HL-60 (cell line): ENCODE measurements around the gene TRPM4.
A peak's percentile ranks its signal among the peaks of the same experiment; 100 is the strongest.
"Not testable (repeated sequence)": the region's sequence is repeated elsewhere in the genome, so short reads cannot be mapped to it uniquely, and the experiment has no call there.

Experiments
- DNase-seq, 2 experiments: peaks; one replicate each; pipeline ENCODE4 v3.0.0-alpha.2; 2010 to 2020; ENCODE audit warnings: low read depth in 1 of 2, low spot score in 1 of 2
- H3K27ac ChIP-seq: fragments of 250-450 bp; sonication (Bioruptor Pico); replicated peaks from 2 replicates; pipeline ENCODE4 v1.5.1; 2020; ENCODE audit warnings: mild to moderate bottlenecking, moderate library complexity
- H3K27me3 ChIP-seq: fragments of 250-450 bp; sonication (Bioruptor Pico); 2 replicates; pipeline ENCODE4 v1.5.1; 2021; ENCODE audit warnings: mild to moderate bottlenecking, moderate library complexity; ENCODE audit not compliant: insufficient read depth, poor library complexity, severe bottlenecking
- H3K4me3 ChIP-seq: replicated peaks from 2 replicates; pipeline ENCODE4 v1.5.1; 2011; ENCODE audit warnings: mild to moderate bottlenecking, control low read depth, low read length; ENCODE audit not compliant: insufficient read depth
- CTCF ChIP-seq: IDR thresholded peaks from one replicate; pipeline ENCODE4 v1.5.1; 2011; ENCODE audit warnings: low read length, control low read depth, inconsistent platforms; ENCODE audit not compliant: insufficient read depth
- GABPA ChIP-seq: IDR thresholded peaks from 2 replicates; pipeline ENCODE4 v1.6.1; 2012; ENCODE audit warnings: low read depth
- POLR2AphosphoS5 ChIP-seq: IDR thresholded peaks from 2 replicates; pipeline ENCODE4 v1.6.1; 2012; ENCODE audit warnings: low read depth
- REST ChIP-seq: IDR thresholded peaks from 2 replicates; pipeline ENCODE4 v1.6.1; 2012; ENCODE audit warnings: low read depth; ENCODE audit not compliant: insufficient replicate concordance
- SPI1 ChIP-seq: IDR thresholded peaks from 2 replicates; pipeline ENCODE4 v1.6.1; 2012; ENCODE audit warnings: low read depth, mild to moderate bottlenecking, borderline replicate concordance

The TRPM4 gene

GRCh38 chr19:49222528-49222927 lies 64.9 kb downstream of the TRPM4 start:
- no peak overlapping the region for H3K4me3 ChIP-seq
- no peak overlapping the region for H3K27ac ChIP-seq
- DNase-seq = no peak
- no peaks in the 10 kb centered on the region for H3K27me3 ChIP-seq
- no peak for TF ChIP-seq REST
- TF ChIP-seq SPI1 = no peak
- no peak for TF ChIP-seq CTCF
- no peak for TF ChIP-seq POLR2AphosphoS5
- no peak for TF ChIP-seq GABPA

GRCh38 chr19:49223472-49223871 lies 65.9 kb downstream of the TRPM4 start:
- DNase-seq = no peak
- TF ChIP-seq GABPA (no peak), REST (no peak), POLR2AphosphoS5 (no peak), CTCF (no peak), SPI1 (no peak)
- Histone ChIP-seq H3K4me3 (no peak overlapping the region), H3K27ac (no peak overlapping the region), H3K27me3 (no peaks in the 10 kb centered on the region)

GRCh38 chr19:49224441-49224840 lies 66.8 kb downstream of the TRPM4 start:
- not testable (repeated sequence) for DNase-seq, H3K4me3 ChIP-seq, H3K27ac ChIP-seq, H3K27me3 ChIP-seq

GRCh38 chr19:49224879-49225278 lies 67.3 kb downstream of the TRPM4 start:
- no peak overlapping the region for H3K4me3 ChIP-seq
- no peak overlapping the region for H3K27ac ChIP-seq
- peak in 1 of 2 experiments; percentile 27 for DNase-seq
- H3K27me3 ChIP-seq = no peaks in the 10 kb centered on the region
- TF ChIP-seq CTCF (peak; percentile 25), GABPA (no peak)
